Activated CD4-positive, alpha-beta T cell treated with anti-CD3 and anti-CD28 coated beads for 48 hours (primary cell): ENCODE data around the gene CLIP4.

Experiments
- DNase-seq: peaks from one replicate; pipeline ENCODE4 v3.0.0-alpha.2; 2020

The CLIP4 gene

DNA sequence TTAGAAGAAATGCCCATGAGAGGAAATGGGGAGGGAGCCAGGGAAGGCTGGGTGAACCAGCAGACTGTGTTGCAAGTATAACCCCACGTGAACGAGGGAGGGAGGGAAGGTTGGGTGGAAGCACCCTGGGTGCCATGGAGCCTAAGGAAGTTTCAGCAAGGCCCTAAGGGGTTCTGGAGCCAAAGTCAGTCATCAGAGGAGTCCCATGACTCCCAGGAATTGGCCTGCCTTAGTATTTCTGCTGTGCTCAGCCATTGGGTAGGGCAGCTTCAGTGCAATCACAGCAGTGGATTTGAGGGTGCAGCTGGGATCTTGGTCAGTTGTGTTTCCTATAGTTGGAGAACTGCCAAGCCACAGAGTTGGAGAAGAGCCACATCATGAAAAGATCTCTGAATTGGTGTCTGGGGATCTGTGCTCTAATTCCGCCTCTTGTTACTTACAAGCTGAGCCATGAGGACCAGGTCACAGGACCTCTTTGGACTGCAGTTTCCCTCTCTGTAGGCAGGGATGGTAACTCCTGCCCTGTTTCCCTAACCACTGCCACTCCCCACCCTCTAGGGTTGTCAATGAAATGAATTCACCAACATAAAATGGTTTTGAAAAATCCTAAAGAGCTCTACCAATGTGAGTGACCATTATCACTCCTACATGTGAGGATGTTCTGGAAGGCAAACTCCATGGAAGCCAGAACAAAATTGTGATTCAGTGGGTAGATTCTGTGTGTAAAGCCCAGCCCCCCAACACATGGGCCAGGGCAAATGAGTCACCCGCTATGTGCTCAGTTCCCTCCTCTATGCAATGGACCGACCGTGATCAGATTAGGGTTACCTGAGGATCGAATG, 108.9 kb downstream of the CLIP4 start:
- no peak for DNase-seq

GRCh38 chr2:29224693-29225551, 109.7 kb downstream of the CLIP4 start:
- no peak for DNase-seq

DNA sequence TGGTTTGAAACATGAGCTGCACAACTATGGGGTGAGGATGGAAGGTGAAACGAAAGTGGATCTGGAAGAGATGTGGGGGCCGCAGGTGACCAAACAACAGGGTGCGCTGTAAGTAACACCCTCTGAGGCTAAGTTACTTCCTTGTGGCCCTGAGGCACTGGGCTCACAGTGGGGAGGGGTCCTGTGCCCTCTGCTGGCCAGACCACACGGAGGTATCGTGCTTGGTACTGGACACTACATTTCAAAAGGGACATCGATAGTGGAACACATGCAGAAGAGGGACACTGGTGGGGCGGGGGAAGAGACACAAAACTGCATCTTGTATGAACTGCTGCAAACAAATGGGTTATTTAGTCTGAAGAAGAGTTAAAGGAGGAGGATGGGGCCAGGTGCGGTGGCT, 110.6 kb downstream of the CLIP4 start:
- no peak for DNase-seq

GRCh38 chr2:29226375-29226774, 111.2 kb downstream of the CLIP4 start:
- no peak for DNase-seq

DNA sequence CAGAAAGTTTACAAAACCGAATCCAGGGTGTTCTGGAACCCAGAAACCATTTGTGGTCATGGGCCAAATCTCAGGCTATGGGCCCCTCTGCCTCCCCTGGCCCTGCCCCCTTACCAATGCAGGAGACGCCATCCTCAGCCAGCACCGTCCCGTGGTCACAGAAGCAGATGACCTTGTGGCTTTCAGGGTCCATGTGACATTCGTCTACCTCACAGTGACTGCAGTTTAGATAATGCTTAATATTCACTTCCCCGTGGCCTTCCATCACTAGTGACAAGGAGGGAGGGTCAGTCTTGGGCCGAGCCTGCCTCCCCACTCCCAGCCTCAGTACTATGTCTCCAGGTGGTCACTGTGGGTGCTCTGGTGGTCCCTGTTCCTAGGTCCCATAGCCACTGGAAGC, 111.6 kb downstream of the CLIP4 start:
- DNase-seq: no peak

DNA sequence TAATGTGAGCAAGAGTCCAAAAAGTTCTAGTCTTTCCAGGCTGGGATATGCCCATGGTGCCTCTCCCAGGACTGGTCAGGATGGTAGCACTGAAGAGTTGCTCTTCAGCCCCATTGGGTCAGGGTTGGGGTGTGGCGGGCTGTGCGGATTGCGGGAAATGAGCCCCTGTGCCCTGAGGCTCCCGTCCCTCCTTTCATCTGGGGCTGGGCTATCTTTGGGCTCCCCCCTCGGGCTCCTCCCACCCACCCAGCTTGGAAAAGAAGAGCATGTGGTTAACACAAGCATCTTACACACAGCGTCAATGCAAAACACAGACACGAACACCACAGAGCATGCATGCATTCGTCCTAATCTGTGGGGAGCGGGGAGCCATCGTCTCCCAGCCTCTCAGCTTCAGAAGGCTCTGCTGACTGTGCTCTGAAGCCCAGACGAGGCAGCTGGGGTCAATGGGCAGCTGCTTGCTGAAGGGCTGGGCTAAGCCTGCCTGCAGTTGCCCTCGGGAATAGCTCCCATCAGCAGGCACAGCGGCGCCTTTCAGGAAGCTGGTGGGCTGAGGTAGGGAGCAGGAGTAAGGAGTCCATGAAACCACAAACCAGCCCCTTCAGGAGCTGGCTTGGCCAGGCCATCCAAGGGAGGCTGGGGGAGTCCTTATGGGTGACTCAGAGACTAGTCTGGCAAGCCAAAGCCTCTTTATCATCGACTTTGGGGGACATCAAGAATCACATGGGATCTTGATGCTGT, 112.9 kb downstream of the CLIP4 start:
- no peak for DNase-seq

DNA sequence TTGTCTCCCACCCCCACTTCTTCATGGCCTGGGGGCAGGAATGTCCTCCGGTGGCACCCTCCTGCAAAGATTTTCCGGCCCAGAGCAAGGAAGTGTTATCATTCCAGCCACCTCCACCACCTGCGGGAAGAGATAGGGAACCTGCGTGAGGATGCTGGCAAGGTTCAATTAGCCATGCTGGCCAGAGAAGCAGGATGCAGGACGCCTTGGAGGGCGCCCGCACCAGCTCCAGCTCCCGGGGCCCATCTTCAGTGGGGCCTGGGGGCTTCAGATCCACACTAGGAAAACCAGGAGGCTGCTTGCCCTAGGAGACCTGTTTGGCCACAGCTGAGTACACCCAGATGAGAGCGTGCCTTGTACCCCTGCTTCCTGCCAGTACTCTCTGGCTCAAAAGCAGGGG, 113.7 kb downstream of the CLIP4 start:
- no peak for DNase-seq

GRCh38 chr2:29229640-29230039, 114.4 kb downstream of the CLIP4 start:
- no peak for DNase-seq

DNA sequence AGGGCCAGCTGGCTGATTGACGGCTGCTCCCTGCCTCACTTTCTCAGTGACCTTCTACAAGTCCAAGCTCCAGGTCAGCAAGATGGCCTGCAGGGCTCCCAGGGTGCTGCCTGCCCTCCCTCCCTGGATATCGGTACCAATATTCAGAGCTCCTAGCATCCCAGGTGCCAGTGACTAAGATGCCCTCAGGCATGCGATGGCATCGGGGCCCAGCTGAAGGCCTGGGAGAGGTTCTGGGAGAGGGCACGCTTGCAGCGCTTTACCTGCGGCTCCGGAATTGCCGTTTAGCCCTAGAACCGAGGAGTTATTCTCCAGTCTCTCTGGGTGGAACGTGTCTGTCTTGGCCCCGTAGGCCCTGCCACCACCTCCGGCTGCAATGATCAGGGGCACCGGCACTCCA, 116.8 kb downstream of the CLIP4 start:
- DNase-seq: no peak

GRCh38 chr2:29233428-29233827, 118.2 kb downstream of the CLIP4 start:
- no peak for DNase-seq

DNA sequence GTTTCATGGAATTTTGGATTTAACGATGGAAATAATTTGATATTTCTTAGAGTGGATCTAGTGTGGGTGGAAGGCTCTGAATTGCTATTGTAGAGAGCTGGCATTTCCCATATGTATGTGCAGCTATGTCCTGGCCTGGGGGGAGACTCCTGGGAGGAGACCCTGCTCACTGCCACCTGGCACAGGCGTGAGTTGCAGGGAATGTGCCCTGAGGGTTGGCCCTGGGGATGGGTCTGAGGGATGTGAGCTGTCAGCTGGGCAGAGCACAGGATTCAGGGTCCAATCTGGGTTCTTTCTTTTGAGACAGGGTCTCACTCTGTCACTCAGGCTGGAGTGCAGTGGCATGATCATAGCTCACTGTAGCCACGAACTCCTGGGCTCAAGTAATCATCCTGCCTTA, 120.2 kb downstream of the CLIP4 start:
- DNase-seq: no peak

DNA sequence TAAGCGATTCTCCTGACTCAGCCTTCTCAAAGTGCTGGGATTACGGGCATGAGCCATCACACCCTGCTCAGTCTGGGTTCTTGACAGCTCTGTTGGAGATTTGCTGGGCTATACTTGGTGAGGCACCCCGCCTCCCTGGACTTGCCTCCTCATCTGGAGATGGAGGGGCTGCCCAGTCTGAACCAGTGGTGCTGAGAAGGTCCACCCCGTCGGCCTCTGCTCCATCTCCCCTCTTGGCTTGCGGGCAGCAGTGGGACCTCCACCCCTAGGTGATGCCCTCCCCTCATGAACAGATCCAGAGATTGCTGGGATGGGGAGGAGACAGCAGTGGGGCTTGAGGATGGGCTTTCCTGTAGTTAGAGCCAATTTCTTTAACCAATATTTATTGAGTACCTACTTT, 120.9 kb downstream of the CLIP4 start:
- DNase-seq: no peak

DNA sequence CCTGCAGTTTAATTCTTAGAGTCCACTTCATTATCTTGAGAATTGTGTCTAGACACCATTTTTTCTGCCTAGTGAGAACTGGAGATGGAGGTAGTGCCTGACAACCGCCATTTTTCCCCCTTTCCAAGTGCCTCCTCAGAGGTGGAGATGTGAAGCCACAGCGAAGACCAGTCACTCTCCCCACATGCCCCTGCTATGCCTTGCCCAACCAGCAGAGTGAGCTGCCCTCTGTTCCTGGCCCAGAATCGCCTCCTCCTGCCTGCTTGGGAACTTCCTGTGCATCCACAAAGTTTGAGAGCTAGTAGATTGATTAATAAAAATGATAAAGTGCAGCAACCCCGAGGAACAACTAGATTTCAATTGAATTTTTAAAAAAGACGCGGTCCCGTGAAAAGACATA, 123.3 kb downstream of the CLIP4 start:
- peak; percentile 34 for DNase-seq
